ENCODE data around the gene TNS2.

Gene TNS2

GRCh38 chr12:53059434-53060063 is 9.7 kb downstream of the TNS2 start:
- no peak overlapping the region for H3K4me3 ChIP-seq (ENCODE audit: low read depth, low read length)
- DNase-seq (ENCODE audit: low read depth) = no peak
- no peak for TF ChIP-seq CTCF (IDR thresholded peaks at IDR 0.05; ENCODE audit: control insufficient read depth, extremely low read depth, insufficient read depth)

- no peak for TF ChIP-seq CTCF (IDR thresholded peaks at IDR 0.05; ENCODE audit: control insufficient read depth, extremely low read depth, insufficient read depth)
- DNase-seq (ENCODE audit: low read depth) = no peak
Measured at GRCh38 chr12:53060064-53060720, 10.3 kb downstream of the TNS2 start.

DNA sequence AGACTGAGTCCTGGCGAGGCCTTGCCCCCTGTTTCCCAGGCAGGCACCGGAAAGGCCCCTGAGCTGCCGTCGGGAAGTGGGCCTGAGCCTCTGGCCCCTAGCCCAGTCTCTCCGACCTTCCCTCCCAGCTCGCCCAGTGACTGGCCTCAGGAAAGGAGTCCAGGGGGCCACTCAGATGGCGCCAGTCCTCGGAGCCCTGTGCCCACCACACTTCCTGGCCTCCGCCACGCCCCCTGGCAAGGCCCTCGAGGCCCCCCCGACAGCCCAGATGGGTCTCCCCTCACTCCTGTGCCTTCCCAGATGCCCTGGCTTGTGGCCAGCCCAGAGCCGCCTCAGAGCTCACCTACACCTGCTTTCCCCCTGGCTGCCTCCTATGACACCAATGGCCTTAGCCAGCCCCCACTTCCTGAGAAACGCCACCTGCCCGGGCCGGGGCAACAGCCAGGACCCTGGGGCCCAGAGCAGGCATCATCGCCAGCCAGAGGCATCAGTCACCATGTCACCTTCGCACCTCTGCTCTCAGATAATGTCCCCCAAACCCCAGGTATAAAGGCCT is 10.9 kb downstream of the TNS2 start:
- DNase-seq (ENCODE audit: low read depth) = no peak
- no peak overlapping the region for H3K4me3 ChIP-seq (ENCODE audit: low read depth, low read length)

More at GRCh38 chr12:53060064-53060720, 10.3 kb downstream of the TNS2 start:
- H3K4me3 ChIP-seq (ENCODE audit: low read depth, low read length) = no peak overlapping the region

DNA sequence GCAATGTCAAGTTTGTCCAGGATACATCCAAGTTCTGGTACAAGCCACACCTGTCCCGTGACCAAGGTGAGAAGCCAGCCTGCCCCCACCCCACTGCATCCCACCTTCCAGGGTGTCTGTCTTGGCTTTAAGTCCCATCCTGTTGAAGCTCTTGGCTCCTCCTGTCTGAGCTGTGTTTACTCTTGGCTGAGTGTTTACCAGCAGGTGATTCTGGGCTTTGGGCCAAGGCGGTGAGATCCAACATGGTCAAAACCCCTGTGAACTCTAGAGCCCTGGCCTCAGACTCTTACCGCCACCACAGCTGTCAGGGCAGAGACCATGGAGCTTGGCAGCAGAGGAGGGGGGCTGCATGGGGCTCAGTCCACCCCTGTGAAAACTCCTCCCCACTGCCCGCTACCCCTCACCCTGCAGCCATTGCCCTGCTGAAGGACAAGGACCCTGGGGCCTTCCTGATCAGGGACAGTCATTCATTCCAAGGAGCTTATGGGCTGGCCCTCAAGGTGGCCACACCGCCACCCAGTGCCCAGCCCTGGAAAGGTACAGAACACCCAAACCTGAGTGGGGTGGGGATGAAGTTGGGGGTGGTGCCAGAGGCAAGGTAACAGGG is 11.6 kb downstream of the TNS2 start:
- H3K4me3 ChIP-seq (ENCODE audit: low read depth, low read length) = no peak overlapping the region
- peak; percentile 91 for DNase-seq (ENCODE audit: low read depth)
- peak; percentile 49 for TF ChIP-seq CTCF (IDR thresholded peaks at IDR 0.05; ENCODE audit: control insufficient read depth, extremely low read depth, insufficient read depth)

More for the DNA sequence above, 10.9 kb downstream of the TNS2 start:
- no peak for TF ChIP-seq CTCF (IDR thresholded peaks at IDR 0.05; ENCODE audit: control insufficient read depth, extremely low read depth, insufficient read depth)

- TF ChIP-seq CTCF (IDR thresholded peaks at IDR 0.05; ENCODE audit: control insufficient read depth, extremely low read depth, insufficient read depth) = no peak
- no peak for DNase-seq (ENCODE audit: low read depth)
- no peak overlapping the region for H3K4me3 ChIP-seq (ENCODE audit: low read depth, low read length)
Measured at GRCh38 chr12:53062011-53062961, 12.4 kb downstream of the TNS2 start.

- no peak for TF ChIP-seq CTCF (IDR thresholded peaks at IDR 0.05; ENCODE audit: control insufficient read depth, extremely low read depth, insufficient read depth)
- H3K4me3 ChIP-seq (ENCODE audit: low read depth, low read length) = no peak overlapping the region
- DNase-seq (ENCODE audit: low read depth) = no peak
Measured at GRCh38 chr12:53062977-53063707, 13.3 kb downstream of the TNS2 start.
